K562 (cell line): Measurements from ENCODE around the gene DCAF11. TPM values are rescaled to one million over a fixed set of nuclear protein-coding genes. Genes with fewer than 3 reads are reported as not detected.
A peak's percentile ranks its signal among the peaks of the same experiment; 100 is the strongest.

Experiments used
- CBX1 ChIP-seq: sonication (generic); IDR thresholded peaks from 2 replicates; pipeline ENCODE4 v1.6.1; 2016; ENCODE audit warnings: antibody characterized with exemption, low read depth, mild to moderate bottlenecking
- CHD2 ChIP-seq: IDR thresholded peaks from 2 replicates; pipeline ENCODE4 v1.6.1; 2011; ENCODE audit warnings: low read depth, low read length
- CREB3L1 ChIP-seq: fragments of 450-650 bp; IDR thresholded peaks from 2 replicates; pipeline ENCODE4 v1.6.1; 2014; ENCODE audit warnings: low read depth, mild to moderate bottlenecking, moderate library complexity, borderline replicate concordance
- CTBP1 ChIP-seq: fragments of 450-650 bp; IDR thresholded peaks from 2 replicates; pipeline ENCODE4 v1.6.1; 2016; ENCODE audit warnings: borderline replicate concordance
- ELK1 ChIP-seq: sonication (generic); formaldehyde crosslinking; IDR thresholded peaks from 2 replicates; pipeline ENCODE4 v1.8.1; 2022; ENCODE audit warnings: missing genetic modification reagents
- ETV1 ChIP-seq: fragments of 450-650 bp; conservative IDR thresholded peaks from 2 replicates; pipeline ENCODE4 v1.6.1; 2016; ENCODE audit warnings: missing genetic modification characterization, control low read depth, low read depth, missing compliant biosample characterization
- GTF2E2 ChIP-seq: fragments of 200-800 bp; sonication (Bioruptor generic); IDR thresholded peaks from 2 replicates; pipeline ENCODE4 v1.6.1; 2016; ENCODE audit warnings: missing genetic modification characterization, missing compliant biosample characterization
- HCFC1 ChIP-seq: IDR thresholded peaks from 2 replicates; pipeline ENCODE4 v1.6.1; 2012; ENCODE audit warnings: low read depth, low read length, improper control_type of control experiment
- KLF1 ChIP-seq: fragments of 450-650 bp; IDR thresholded peaks from 2 replicates; pipeline ENCODE4 v1.6.1; 2016; ENCODE audit warnings: missing genetic modification characterization, missing compliant biosample characterization
- LCOR ChIP-seq: sonication (generic); formaldehyde crosslinking; IDR thresholded peaks from 2 replicates; pipeline ENCODE4 v1.8.0; 2022; ENCODE audit warnings: mild to moderate bottlenecking, missing genetic modification reagents
- MBD1 ChIP-seq: fragments of 250-450 bp; sonication (Bioruptor Pico); IDR thresholded peaks from 2 replicates; pipeline ENCODE4 v1.8.0; 2022; ENCODE audit warnings: inconsistent platforms
- MEIS2 ChIP-seq: fragments of 450-650 bp; IDR thresholded peaks from 2 replicates; pipeline ENCODE4 v1.6.1; 2014; ENCODE audit warnings: mild to moderate bottlenecking; ENCODE audit not compliant: partially characterized antibody
- MTF1 ChIP-seq: fragments of 250-450 bp; sonication (Bioruptor Pico); IDR thresholded peaks from 2 replicates; pipeline ENCODE4 v1.9.0; 2021; ENCODE audit warnings: moderate library complexity, mild to moderate bottlenecking, inconsistent platforms, borderline replicate concordance
- OTX1 ChIP-seq: fragments of 450-650 bp; formaldehyde crosslinking; IDR thresholded peaks from 2 replicates; pipeline ENCODE4 v1.4.0; 2022; ENCODE audit warnings: mild to moderate bottlenecking
- PML ChIP-seq: IDR thresholded peaks from 2 replicates; pipeline ENCODE4 v1.6.1; 2012; ENCODE audit warnings: low read length, inconsistent platforms
- RBBP5 ChIP-seq: fragments of 200-600 bp; sonication (generic); IDR thresholded peaks from 2 replicates; pipeline ENCODE4 v1.6.1; 2012; ENCODE audit warnings: borderline replicate concordance, mild to moderate bottlenecking, low read length, control low read depth, inconsistent platforms; ENCODE audit not compliant: insufficient read depth, poor library complexity, severe bottlenecking
- SMC3 ChIP-seq: conservative IDR thresholded peaks from 2 replicates; pipeline ENCODE4 v1.6.1; 2011; ENCODE audit warnings: low read depth, low read length, improper control_type of control experiment; ENCODE audit not compliant: insufficient read depth
- TEAD1 ChIP-seq, 2 experiments: fragments of 450-650 bp in 1 of 2; sonication (generic) in 1 of 2; formaldehyde crosslinking; IDR thresholded peaks; 2 replicates each; pipeline versions ENCODE4 v1.4.0 to v1.8.0; 2020 to 2022; ENCODE audit warnings: mild to moderate bottlenecking in 2 of 2, missing genetic modification reagents in 1 of 2
- VEZF1 ChIP-seq: fragments of 200-800 bp; sonication (Bioruptor generic); IDR thresholded peaks from 2 replicates; pipeline ENCODE4 v1.6.1; 2017; ENCODE audit warnings: missing genetic modification characterization, missing compliant biosample characterization
- ZFP1 ChIP-seq: fragments of 450-650 bp; formaldehyde crosslinking; IDR thresholded peaks from 2 replicates; pipeline ENCODE4 v1.4.0; 2020; ENCODE audit warnings: mild to moderate bottlenecking, mixed read lengths
- ZNF408 ChIP-seq: fragments of 250-450 bp; sonication (Bioruptor Pico); IDR thresholded peaks from 2 replicates; pipeline ENCODE4 v1.4.0; 2020; ENCODE audit warnings: low read depth, mild to moderate bottlenecking, moderate library complexity
- ZNF583 ChIP-seq: fragments of 250-450 bp; sonication (Bioruptor Pico); IDR thresholded peaks from 2 replicates; pipeline ENCODE4 v1.4.0; 2020
- polyA plus RNA-seq, 8 experiments: library from polyadenylated mRNA; depleted of rRNA in 4 of 8; stranded (reverse) in 5 of 8; unstranded in 3 of 8; fragments of >200 nt; fragmentation: Nextera tagmentation in 2 of 8; fragmentation: Illumina TruSeq in 1 of 8; extraction: Ambion mirVana in 2 of 8; extraction: Trizol in 1 of 8; gene quantifications; 2 replicates each; pipeline versions ENCODE4 v1.2.1 to v1.2.3, GENCODE V29; 2011 to 2014; ENCODE audit warnings: inconsistent platforms in 1 of 8, missing spikeins in 1 of 8
- total RNA-seq, 7 experiments: library from RNA; depleted of rRNA in 6 of 7; stranded (reverse); fragments of >200 nt in 6 of 7; fragmentation: Illumina TruSeq in 2 of 7; extraction: Trizol in 2 of 7; gene quantifications; 2 replicates each; pipeline versions ENCODE4 v1.2.1 to v1.2.3, GENCODE V29; 2011 to 2021; ENCODE audit warnings: low replicate concordance in 1 of 7

Gene DCAF11
- total and polyA plus RNA-seq, 9 of the 15 experiments (the other 6 are each of a cell fraction or from before 2014, with no cell fraction given), result 8.5 to 46.2 (median 36.4) TPM

GRCh38 chr14:24113801-24114531, 611 bp upstream of the DCAF11 start (continued):
- TF ChIP-seq ZFP1 (peak; percentile 86), CBX1 (no peak; the same call in 1 of the 2 replicates), VEZF1 (peak; percentile 78), CHD2 (peak; percentile 38; the same call in 1 of the 2 replicates), KLF1 (tag) (peak; percentile 32; the same call in 1 of the 2 replicates), CREB3L1 (peak; percentile 53; the same call in 1 of the 2 replicates), OTX1 (CRISPR knock-in tag) (peak; percentile 49; the same call in 1 of the 2 replicates), HCFC1 (0 out of 2 replicates have a peak, but pooled peaks have one; percentile 5), ZNF408 (CRISPR knock-in tag) (no peak), PML (peak; percentile 14), LCOR (CRISPR knock-in tag) (peak; percentile 27; the same call in 1 of the 2 replicates), ETV1 (tag) (peak; percentile 94), TEAD1 (CRISPR knock-in tag; IDR thresholded peaks at IDR 0.05) (peak in 1 of 2 experiments; percentile 10; a peak in 1 of 4 replicates), MEIS2 (no peak), SMC3 (no peak), MTF1 (CRISPR knock-in tag) (no peak), MBD1 (CRISPR knock-in tag) (no peak), ELK1 (CRISPR knock-in tag) (no peak), GTF2E2 (tag) (peak; percentile 57; the same call in 1 of the 2 replicates), ZNF583 (CRISPR knock-in tag) (no peak), RBBP5 (peak; percentile 26), CTBP1 (peak; percentile 38; the same call in 1 of the 2 replicates)
